ENCODE data around the gene SIGMAR1. TPM values are rescaled to one million over a fixed set of nuclear protein-coding genes. Genes with fewer than 3 reads are reported as not detected.

The SIGMAR1 gene
- total and polyA plus RNA-seq, 2 of the 8 experiments (the other 6 are each of a cell fraction or from before 2014, with no cell fraction given), result 84.2 to 134 TPM

GRCh38 chr9:34642679-34643078 is 5.1 kb upstream of the SIGMAR1 start:
- no peak overlapping the region for H2AK5ac ChIP-seq (ENCODE audit: low read depth, low read length)
- no peak overlapping the region for H2BK12ac ChIP-seq (ENCODE audit: low read depth, low read length)
- peaks cover 7 to 21% (median 13%) of the 10 kb centered on the region in 4 experiments for H3K4me1 ChIP-seq (replicated peaks in 1 of 4; ENCODE audit: control insufficient read depth in 3 of 4, insufficient read depth in 4 of 4, low read length in 3 of 4)
- no peak overlapping the region for H3K9ac ChIP-seq (replicated peaks in 1 of 4; ENCODE audit: extremely low read depth in 1 of 4, low read depth in 3 of 4, low read length in 3 of 4)
- H3K4me3 ChIP-seq (ENCODE audit: extremely low read depth in 1 of 4, insufficient read depth in 2 of 4, low read depth in 3 of 4, low read length in 4 of 4), result no peak overlapping the region
- WGBS, 2 experiments (ENCODE audit: extremely low coverage in 1 of 2, insufficient coverage in 1 of 2, insufficient read length in 1 of 2, insufficient replicate concordance in 2 of 2, low coverage in 1 of 2, low lambda C conversion rate in 2 of 2, missing lambda C conversion rate in 1 of 2), result 85% methylated on average over 1 of the region's 1 CpG; no CpG with 5 or more reads in 1 of the 2 experiments
- peaks cover 2 to 8% of the 10 kb centered on the region in 2 experiments for H4K20me1 ChIP-seq (replicated peaks in 1 of 2; ENCODE audit: control insufficient read depth in 1 of 2, insufficient read depth in 2 of 2, low read length in 2 of 2)
- H3K23me2 ChIP-seq (ENCODE audit: low read depth, low read length), result peaks cover 11% of the 10 kb centered on the region; the same call in 1 of the 2 replicates
- no peaks in the 10 kb centered on the region; a peak in 1 of 7 replicates for H3K27me3 ChIP-seq (replicated peaks in 1 of 4; ENCODE audit: control insufficient read depth in 3 of 4, extremely low read depth in 1 of 4, insufficient read depth in 3 of 4, low read length in 3 of 4)
- H2BK120ac ChIP-seq (replicated peaks; ENCODE audit: low read depth, low read length), result no peak overlapping the region
- no peak overlapping the region for H2BK15ac ChIP-seq (ENCODE audit: low read length)
- no peak overlapping the region for H3K4ac ChIP-seq (replicated peaks; ENCODE audit: insufficient read length, low read depth, low read length)
- DNase-seq (ENCODE audit: low read depth in 1 of 2, low spot score in 2 of 2) (no peak), FAIRE-seq (no peak)
- no peak overlapping the region for H2AFZ ChIP-seq (ENCODE audit: low read length)
- no peaks in the 10 kb centered on the region; a peak in 1 of 8 replicates for H3K36me3 ChIP-seq (ENCODE audit: control insufficient read depth in 2 of 4, insufficient read depth in 4 of 4, low read length in 3 of 4)
- H4K5ac ChIP-seq (ENCODE audit: insufficient read length, low read depth, low read length), result no peak overlapping the region
- ChIA-PET POLR2A (ENCODE audit: partially characterized antibody) (interaction anchor here (1.2 kb wide), 1 partner anchor 11 kb away, joined by 3 read pairs; no protein-coding TSS in a partner anchor), CTCF (ENCODE audit: partially characterized antibody) (interaction anchor here (0.8 to 18.5 kb wide), 6 partner anchors 6 to 81 kb away, joined by 3 to 401 read pairs (median 57); partner anchors contain the start of genes CCL27, IL11RA, RPP25L and SIGMAR1)
- no peak overlapping the region for H3K23ac ChIP-seq (ENCODE audit: insufficient read length)
- no peak overlapping the region for H3K4me2 ChIP-seq (ENCODE audit: insufficient read depth in 1 of 2, low read depth in 2 of 2, low read length in 2 of 2)
- H3K18ac ChIP-seq (ENCODE audit: extremely low read depth, low read length), result no peak overlapping the region
- peaks cover 4% of the 10 kb centered on the region; the same call in 1 of the 2 replicates for H3K79me1 ChIP-seq (ENCODE audit: low read depth, low read length)
- peaks cover 0 to 4% of the 10 kb centered on the region in 2 experiments; a peak in 1 of 4 replicates for H3K79me2 ChIP-seq (ENCODE audit: control insufficient read depth in 1 of 2, insufficient read depth in 2 of 2, low read length in 2 of 2)
- H3K9me3 ChIP-seq (ENCODE audit: insufficient read depth in 2 of 2, low read depth in 1 of 2, low read length in 1 of 2), result no peaks in the 10 kb centered on the region
- H4K91ac ChIP-seq (replicated peaks; ENCODE audit: insufficient read length, low read length), result no peak overlapping the region
- H3K27ac ChIP-seq (ENCODE audit: low read depth, low read length), result no peak overlapping the region
- H4K8ac ChIP-seq (ENCODE audit: extremely low read depth, insufficient read depth, low read length), result no peak overlapping the region
- no peak overlapping the region for H2BK5ac ChIP-seq (ENCODE audit: low read depth, low read length)
- H3K56ac ChIP-seq (replicated peaks; ENCODE audit: insufficient read length, low read depth, low read length), result no peak overlapping the region
- no peak overlapping the region for H2BK20ac ChIP-seq (ENCODE audit: low read length)
- no peak overlapping the region for H3K14ac ChIP-seq (ENCODE audit: insufficient read length)
- no peak for TF ChIP-seq EZH2 (IDR thresholded peaks at IDR 0.05; ENCODE audit: low read depth, low read length, severe bottlenecking)
- no peak for TF ChIP-seq CHD1 (IDR thresholded peaks at IDR 0.05; ENCODE audit: low read depth, low read length)
- TF ChIP-seq POLR2A (IDR thresholded peaks at IDR 0.05; ENCODE audit: control extremely low read depth in 1 of 2, low read depth in 2 of 2, low read length in 2 of 2), result no peak
- TF ChIP-seq BRCA1 (IDR thresholded peaks at IDR 0.05; ENCODE audit: low read depth, low read length), result no peak
- no peak for TF ChIP-seq SRF (IDR thresholded peaks at IDR 0.05; ENCODE audit: low read depth, low read length)
- TF ChIP-seq EGR1 (IDR thresholded peaks at IDR 0.05; ENCODE audit: borderline replicate concordance, low read depth, low read length), result no peak
- TF ChIP-seq MAX (IDR thresholded peaks at IDR 0.05), result no peak
- TF ChIP-seq SAP30 (IDR thresholded peaks at IDR 0.05; ENCODE audit: insufficient read depth, insufficient replicate concordance, low read length), result no peak
- no peak for TF ChIP-seq TAF7 (optimal IDR thresholded peaks at IDR 0.05; ENCODE audit: borderline replicate concordance, low read depth, low read length)
- no peak for TF ChIP-seq MAFK (IDR thresholded peaks at IDR 0.05; ENCODE audit: low read depth, low read length)
- no peak for TF ChIP-seq SIN3A (conservative IDR thresholded peaks at IDR 0.05 in 1 of 2, IDR thresholded peaks at IDR 0.05 in 1 of 2; ENCODE audit: low read depth in 1 of 2, low read length in 2 of 2)
- TF ChIP-seq TAF1 (IDR thresholded peaks at IDR 0.05; ENCODE audit: low read depth, low read length), result no peak
- TF ChIP-seq SIRT6 (IDR thresholded peaks at IDR 0.05; ENCODE audit: low read length), result no peak
- TF ChIP-seq POU5F1 (IDR thresholded peaks at IDR 0.05; ENCODE audit: low read depth, low read length), result no peak
